Caco-2 (cell line): ENCODE data around the gene ERC2. TPM values are rescaled to one million over a fixed set of nuclear protein-coding genes. Genes with fewer than 3 reads are reported as not detected.

Experiments
- BruUV-seq: library from RNA; stranded (reverse); fragments of 400-500 nt; replicated peaks from 2 replicates; lab custom pipeline; 2021; lab: Mats Ljungman, UMichigan
- CTCF ChIA-PET: fragments of 300-600 bp; sonication (Branson Sonifier 250); formaldehyde crosslinking; loops from one replicate; lab custom pipeline; 2022; ENCODE audit warnings: antibody characterized with exemption; lab: Charles Lee
- POLR2A ChIA-PET: fragments of 300-600 bp; sonication (Branson Sonifier 250); formaldehyde crosslinking; loops from one replicate; lab custom pipeline; 2022; ENCODE audit warnings: antibody characterized with exemption; lab: Charles Lee
- DNase-seq, 2 experiments: peaks; one replicate each; pipeline versions ENCODE4 v3.0.0 to v3.0.0-alpha.2; 2020 to 2022
- H3K27me3 ChIP-seq: replicated peaks from 2 replicates; pipeline ENCODE4 v1.6.0; 2011; ENCODE audit warnings: low read length; ENCODE audit not compliant: control insufficient read depth, insufficient read depth
- H3K36me3 ChIP-seq: 2 replicates; pipeline ENCODE4 v1.5.1; 2011; ENCODE audit warnings: low read length; ENCODE audit not compliant: control insufficient read depth, insufficient read depth
- H3K4me1 ChIP-seq: fragments of 250-450 bp; sonication (Bioruptor Pico); 2 replicates; pipeline ENCODE4 v1.5.1; 2020; ENCODE audit warnings: mild to moderate bottlenecking
- H3K4me3 ChIP-seq: 2 replicates; pipeline ENCODE4 v1.5.1; 2011; ENCODE audit warnings: low read depth, mild to moderate bottlenecking, control low read depth, low read length
- H3K9me3 ChIP-seq: fragments of 250-450 bp; sonication (Bioruptor Pico); 2 replicates; pipeline ENCODE4 v1.5.1; 2020; ENCODE audit warnings: mild to moderate bottlenecking, moderate library complexity
- H3K27ac Mint-ChIP-seq: one replicate; pipeline ENCODE4 v1.8.0; 2022; ENCODE audit warnings: mixed read lengths; ENCODE audit not compliant: unreplicated experiment
- H3K27me3 Mint-ChIP-seq: one replicate; pipeline ENCODE4 v1.8.0; 2022; ENCODE audit warnings: mixed read lengths; ENCODE audit not compliant: insufficient read depth, unreplicated experiment
- H3K36me3 Mint-ChIP-seq: one replicate; pipeline ENCODE4 v1.8.0; 2022; ENCODE audit warnings: mild to moderate bottlenecking, mixed read lengths; ENCODE audit not compliant: insufficient read depth, unreplicated experiment
- H3K4me1 Mint-ChIP-seq: one replicate; pipeline ENCODE4 v1.8.0; 2022; ENCODE audit warnings: low read depth, mixed read lengths; ENCODE audit not compliant: unreplicated experiment
- H3K4me3 Mint-ChIP-seq: one replicate; pipeline ENCODE4 v1.8.0; 2022; ENCODE audit warnings: mild to moderate bottlenecking, moderate library complexity, mixed read lengths; ENCODE audit not compliant: unreplicated experiment
- H3K9me3 Mint-ChIP-seq: one replicate; pipeline ENCODE4 v1.8.0; 2022; ENCODE audit warnings: mixed read lengths; ENCODE audit not compliant: unreplicated experiment
- CTCF ChIP-seq, 2 experiments: fragments of 200-600 bp in 1 of 2; IDR thresholded peaks; 1 replicate in 1 of 2; 2 replicates in 1 of 2; pipeline versions ENCODE4 v1.5.1 to v1.8.0; 2011 to 2022; ENCODE audit warnings: antibody characterized with exemption in 1 of 2, control low read depth in 1 of 2, inconsistent platforms in 1 of 2, low read depth in 1 of 2, low read length in 1 of 2, mild to moderate bottlenecking in 1 of 2, moderate library complexity in 1 of 2; ENCODE audit not compliant: insufficient read depth in 1 of 2, severe bottlenecking in 1 of 2, unreplicated experiment in 1 of 2
- intact Hi-C: fragments of 100-400 bp; cut with micrococcal nuclease; formaldehyde crosslinking; loops from one replicate; pipeline ENCODE4 v1.10.0; 2022; ENCODE audit not compliant: unreplicated experiment
- total RNA-seq: library from RNA; stranded (reverse); gene quantifications from 2 replicates; pipeline ENCODE4 v1.2.3, GENCODE V29; 2022

Gene ERC2
- total RNA-seq, 1 experiment from 2014 or later: 0.54 TPM

GRCh38 chr3:56302417-56302816 lies 165.8 kb downstream of the ERC2 start:
- no peak overlapping the region for H3K4me3 Mint-ChIP-seq
- peak in 1 of 2 experiments; percentile 16 for DNase-seq
- peaks cover 5% of the 10 kb centered on the region for H3K27me3 Mint-ChIP-seq
- intact Hi-C loops: no loop called here
- H3K9me3 Mint-ChIP-seq: no peaks in the 10 kb centered on the region
- no peaks in the 10 kb centered on the region for H3K27me3 ChIP-seq
- TF ChIP-seq CTCF (IDR thresholded peaks at IDR 0.05; ENCODE audit: insufficient read depth in 1 of 2, low read depth in 1 of 2, low read length in 1 of 2, severe bottlenecking in 1 of 2, unreplicated experiment in 1 of 2): peak in 1 of 2 experiments; percentile 42
- H3K4me1 Mint-ChIP-seq: no peaks in the 10 kb centered on the region
- H3K4me3 ChIP-seq: no peak overlapping the region
- H3K27ac Mint-ChIP-seq: no peak overlapping the region
- H3K36me3 ChIP-seq: no peaks in the 10 kb centered on the region
- BruUV-seq: no TSS peak
- CTCF ChIA-PET: interaction anchor here (0.6 kb wide), 1 partner anchor 361 kb away, joined by 4 read pairs; no protein-coding TSS in a partner anchor
- no peaks in the 10 kb centered on the region for H3K9me3 ChIP-seq
- POLR2A ChIA-PET: no interaction called here
- H3K36me3 Mint-ChIP-seq: no peaks in the 10 kb centered on the region
- 0 out of 2 replicates have a peak, but pooled peaks cover 4% of the 10 kb centered on the region for H3K4me1 ChIP-seq

GRCh38 chr3:56297281-56297840 lies 170.9 kb downstream of the ERC2 start:
- Mint-ChIP-seq H3K9me3 (no peaks in the 10 kb centered on the region), H3K36me3 (no peaks in the 10 kb centered on the region), H3K4me3 (no peak overlapping the region), H3K27ac (no peak overlapping the region), H3K4me1 (no peaks in the 10 kb centered on the region), H3K27me3 (peaks cover 7% of the 10 kb centered on the region)
- BruUV-seq: no TSS peak
- Histone ChIP-seq H3K9me3 (no peaks in the 10 kb centered on the region), H3K27me3 (no peaks in the 10 kb centered on the region), H3K4me1 (no peaks in the 10 kb centered on the region), H3K36me3 (no peaks in the 10 kb centered on the region), H3K4me3 (no peak overlapping the region)
- CTCF ChIA-PET: no interaction called here
- intact Hi-C loops: no loop called here
- TF ChIP-seq CTCF (IDR thresholded peaks at IDR 0.05; ENCODE audit: insufficient read depth in 1 of 2, low read depth in 1 of 2, low read length in 1 of 2, severe bottlenecking in 1 of 2, unreplicated experiment in 1 of 2): no peak
- POLR2A ChIA-PET: no interaction called here
- DNase-seq: no peak

GRCh38 chr3:56296361-56296760 lies 171.9 kb downstream of the ERC2 start:
- Mint-ChIP-seq H3K27me3 (peaks cover 7% of the 10 kb centered on the region), H3K27ac (no peak overlapping the region), H3K4me3 (no peak overlapping the region), H3K9me3 (no peaks in the 10 kb centered on the region), H3K36me3 (no peaks in the 10 kb centered on the region), H3K4me1 (no peaks in the 10 kb centered on the region)
- ChIA-PET CTCF (no interaction called here), POLR2A (no interaction called here)
- Histone ChIP-seq H3K27me3 (no peaks in the 10 kb centered on the region), H3K4me3 (no peak overlapping the region), H3K4me1 (no peaks in the 10 kb centered on the region), H3K36me3 (no peaks in the 10 kb centered on the region), H3K9me3 (no peaks in the 10 kb centered on the region)
- TF ChIP-seq CTCF (IDR thresholded peaks at IDR 0.05; ENCODE audit: insufficient read depth in 1 of 2, low read depth in 1 of 2, low read length in 1 of 2, severe bottlenecking in 1 of 2, unreplicated experiment in 1 of 2): no peak
- no TSS peak for BruUV-seq
- intact Hi-C loops: no loop called here
- no peak for DNase-seq
